NT2/D1 (cell line): ENCODE data around the gene ZNF311.

Experiments used
- DNase-seq: peaks from one replicate; pipeline ENCODE4 v3.0.0-alpha.2; 2011; ENCODE audit warnings: low read depth, low spot score
- H3K27me3 ChIP-seq: 2 replicates; pipeline ENCODE4 v1.6.0; 2011; ENCODE audit warnings: mild to moderate bottlenecking; ENCODE audit not compliant: insufficient read length, insufficient read depth
- H3K36me3 ChIP-seq: 2 replicates; pipeline ENCODE4 v1.6.1; 2011; ENCODE audit warnings: mild to moderate bottlenecking, low read length, mixed read lengths; ENCODE audit not compliant: insufficient read depth, insufficient read length
- H3K4me1 ChIP-seq: 2 replicates; pipeline ENCODE4 v1.5.1; 2011; ENCODE audit not compliant: insufficient read depth, insufficient read length
- H3K4me3 ChIP-seq: 2 replicates; pipeline ENCODE4 v1.5.1; 2011; ENCODE audit warnings: low read depth; ENCODE audit not compliant: insufficient read length
- H3K9ac ChIP-seq: 2 replicates; pipeline ENCODE4 v1.6.0; 2011; ENCODE audit warnings: low read depth; ENCODE audit not compliant: insufficient read length
- H3K9me3 ChIP-seq: 2 replicates; pipeline ENCODE4 v1.5.1; 2011; ENCODE audit warnings: mild to moderate bottlenecking, low read length; ENCODE audit not compliant: insufficient read depth
- SUZ12 ChIP-seq: IDR thresholded peaks from 2 replicates; pipeline ENCODE4 v1.6.1; 2011; ENCODE audit not compliant: insufficient read length, insufficient read depth; ENCODE audit errors: extremely low read depth
- YY1 ChIP-seq: IDR thresholded peaks from 2 replicates; pipeline ENCODE4 v1.6.1; 2011; ENCODE audit not compliant: insufficient read length, insufficient read depth
- ZNF274 ChIP-seq: IDR thresholded peaks from 2 replicates; pipeline ENCODE4 v1.6.1; 2011; ENCODE audit warnings: mild to moderate bottlenecking, low read depth, low read length

The ZNF311 gene

GRCh38 chr6:29005183-29005885 lies at the start of gene ZNF311:
TSS of gene ZNF311 (minus strand) at chr6:29005315. CDS start at chr6:29003954, 1,361 bp downstream.
- no peaks in the 10 kb centered on the region for H3K9me3 ChIP-seq
- no peak within 1 kb of the TSS for H3K4me3 ChIP-seq
- no peaks in the 10 kb centered on the region for H3K36me3 ChIP-seq
- peaks cover 7% of the 10 kb centered on the region for H3K27me3 ChIP-seq
- no peaks in the 10 kb centered on the region for H3K4me1 ChIP-seq
- no peak for DNase-seq
- TF ChIP-seq SUZ12 = no peak
- TF ChIP-seq ZNF274 = no peak
- TF ChIP-seq YY1 = no peak
- no peak within 1 kb of the TSS for H3K9ac ChIP-seq

GRCh38 chr6:29051680-29052079 lies 46.6 kb upstream of the ZNF311 start:
- no peak for DNase-seq
- TF ChIP-seq SUZ12 = no peak
- no peak for TF ChIP-seq YY1
- TF ChIP-seq ZNF274 = no peak
- H3K9me3 ChIP-seq = no peaks in the 10 kb centered on the region
- H3K36me3 ChIP-seq = no peaks in the 10 kb centered on the region
- no peak overlapping the region for H3K4me3 ChIP-seq
- H3K4me1 ChIP-seq = no peaks in the 10 kb centered on the region
- H3K27me3 ChIP-seq = no peaks in the 10 kb centered on the region
- H3K9ac ChIP-seq = no peak overlapping the region

- no peak for TF ChIP-seq ZNF274
- no peak for TF ChIP-seq SUZ12
- no peak for TF ChIP-seq YY1
Measured at GRCh38 chr6:29045075-29045474, 40.0 kb upstream of the ZNF311 start, which contains the start of gene OR2W1. TSS of gene OR2W1 (minus strand) at chr6:29045175. CDS start at chr6:29045175, 0 bp downstream.

GRCh38 chr6:29035951-29036350 lies 30.8 kb upstream of the ZNF311 start:
- Histone ChIP-seq H3K4me3 (no peak overlapping the region), H3K4me1 (no peaks in the 10 kb centered on the region), H3K9me3 (no peaks in the 10 kb centered on the region), H3K27me3 (no peaks in the 10 kb centered on the region), H3K36me3 (no peaks in the 10 kb centered on the region), H3K9ac (no peak overlapping the region)
- TF ChIP-seq SUZ12 (no peak), ZNF274 (no peak), YY1 (no peak)
- no peak for DNase-seq

More at GRCh38 chr6:29045075-29045474, 40.0 kb upstream of the ZNF311 start, which contains the start of gene OR2W1:
- no peaks in the 10 kb centered on the region for H3K36me3 ChIP-seq
- H3K9ac ChIP-seq = no peak within 1 kb of the TSS
- H3K9me3 ChIP-seq = no peaks in the 10 kb centered on the region
- H3K4me3 ChIP-seq = no peak within 1 kb of the TSS
- DNase-seq = no peak
- H3K27me3 ChIP-seq = no peaks in the 10 kb centered on the region
- H3K4me1 ChIP-seq = no peaks in the 10 kb centered on the region

- H3K9ac ChIP-seq = no peak overlapping the region
- TF ChIP-seq YY1 (no peak), SUZ12 (no peak), ZNF274 (no peak)
- no peak for DNase-seq
Measured at GRCh38 chr6:29028821-29029220, 23.7 kb upstream of the ZNF311 start.

GRCh38 chr6:29025927-29026585 lies 20.9 kb upstream of the ZNF311 start:
- no peak for TF ChIP-seq YY1
- no peak for TF ChIP-seq ZNF274
- TF ChIP-seq SUZ12 = no peak
- Histone ChIP-seq H3K9me3 (no peaks in the 10 kb centered on the region), H3K4me1 (no peaks in the 10 kb centered on the region), H3K36me3 (no peaks in the 10 kb centered on the region), H3K9ac (no peak overlapping the region), H3K27me3 (no peaks in the 10 kb centered on the region), H3K4me3 (no peak overlapping the region)
- no peak for DNase-seq

More at GRCh38 chr6:29028821-29029220, 23.7 kb upstream of the ZNF311 start:
- H3K36me3 ChIP-seq = no peaks in the 10 kb centered on the region
- no peak overlapping the region for H3K4me3 ChIP-seq
- H3K4me1 ChIP-seq = no peaks in the 10 kb centered on the region
- H3K9me3 ChIP-seq = no peaks in the 10 kb centered on the region
- H3K27me3 ChIP-seq = no peaks in the 10 kb centered on the region

- H3K9me3 ChIP-seq = no peaks in the 10 kb centered on the region
- no peak overlapping the region for H3K4me3 ChIP-seq
- H3K9ac ChIP-seq = no peak overlapping the region
- H3K36me3 ChIP-seq = no peaks in the 10 kb centered on the region
- TF ChIP-seq YY1 = no peak
- TF ChIP-seq SUZ12 = no peak
- TF ChIP-seq ZNF274 = no peak
- DNase-seq = no peak
- no peaks in the 10 kb centered on the region for H3K27me3 ChIP-seq
- no peaks in the 10 kb centered on the region for H3K4me1 ChIP-seq
Measured at GRCh38 chr6:29021434-29021833, 16.3 kb upstream of the ZNF311 start.
